Stomach (tissue), 9 donors: ENCODE data around the gene DDX43. TPM values are rescaled to one million over a fixed set of nuclear protein-coding genes. Genes with fewer than 3 reads are reported as not detected.

Experiments used
- DNase-seq, 2 donors: peaks; one replicate each; pipeline versions ENCODE4 v3.0.0 to v3.0.0-alpha.2; 2013 to 2019
- H3K27ac ChIP-seq, 5 donors: fragments of 200-600 bp in 4 of 5; sonication (generic) in 4 of 5; one replicate each; pipeline ENCODE4 v1.5.1; 2013 to 2019; ENCODE audit warnings: mild to moderate bottlenecking in 1 of 5, moderate library complexity in 1 of 5
- H3K27me3 ChIP-seq, 3 donors: fragments of 200-600 bp; sonication (generic); one replicate each; pipeline ENCODE4 v1.5.1; 2017 to 2019; ENCODE audit warnings: mixed run types in 1 of 3
- H3K36me3 ChIP-seq, 4 donors: fragments of 200-600 bp; sonication (generic); 1 replicate in 3 of 4; 2 replicates in 1 of 4; pipeline ENCODE4 v1.5.1; 2016 to 2019
- H3K4me1 ChIP-seq, 4 donors: fragments of 200-600 bp; sonication (generic); one replicate each; pipeline ENCODE4 v1.5.1; 2016 to 2019
- H3K4me3 ChIP-seq, 4 donors: fragments of 200-600 bp; sonication (generic) in 3 of 4; one replicate each; pipeline ENCODE4 v1.5.1; 2016 to 2019; ENCODE audit warnings: mild to moderate bottlenecking in 1 of 4
- H3K9me3 ChIP-seq, 4 donors: fragments of 200-600 bp; sonication (generic); one replicate each; pipeline ENCODE4 v1.5.1; 2016 to 2019
- CTCF ChIP-seq, 7 experiments: fragments of 450-650 bp in 4 of 7; fragments of 200-600 bp in 3 of 7; sonication (generic) in 3 of 7; IDR thresholded peaks; one replicate each; pipeline ENCODE4 v1.5.1; 2016 to 2019; ENCODE audit warnings: antibody characterized with exemption in 7 of 7, control low read depth in 2 of 7, mild to moderate bottlenecking in 1 of 7
- POLR2AphosphoS5 ChIP-seq, 3 donors: sonication (generic); formaldehyde crosslinking; IDR thresholded peaks; one replicate each; pipeline ENCODE4 v1.6.1; 2016; ENCODE audit warnings: antibody characterized with exemption in 3 of 3
- WGBS, 5 donors: extraction: QIAGEN DNeasy Blood & Tissue Kit in 3 of 5; methylation state at CpG; one replicate each; pipeline versions ENCODE4 v1.1.5 to v1.1.7; 2013 to 2018; 5-methylcytosine and 5-hydroxymethylcytosine counted together
- intact Hi-C: fragments of 100-400 bp; cut with DNase I; formaldehyde crosslinking; loops from one replicate; pipeline ENCODE4 v1.15.1; 2023; ENCODE audit warnings: low total_unique reads
- polyA plus RNA-seq, 3 donors: library from polyadenylated mRNA; stranded (reverse); fragments of 200-250 nt; gene quantifications; one replicate each; pipeline ENCODE4 v1.2.3, GENCODE V29; 2013
- small RNA-seq, 4 donors: library from RNA; depleted of rRNA; stranded (forward); fragments of <200 nt; gene quantifications; one replicate each; pipeline ENCODE3, GENCODE V24; 2016
- total RNA-seq, 5 donors: library from RNA; depleted of rRNA; stranded (reverse); fragments of >200 nt; gene quantifications; one replicate each; pipeline versions ENCODE4 v1.1.0 to v1.2.3, GENCODE V29; 2014 to 2016
- donor health status: healthy with polysubstance abuse.
- donor health status: Bipolar disorder and iron deficiency.
- donor health status: healthy.

Gene DDX43
- total and polyA plus RNA-seq, 8 donors: 0.62 to 24.9 (median 2.7) TPM; not detected in 1

GRCh38 chr6:73461537-73462350 lies 67.1 kb downstream of the DDX43 start, which contains the start of gene MTO1:
MTO1 (plus strand) TSS chr6:73461737; CDS start chr6:73461855, 118 bp downstream.
- intact Hi-C loops: no loop called here
- H3K4me1 ChIP-seq: peaks cover 16 to 46% (median 25%) of the 10 kb centered on the region in 4 donors
- DNase-seq: peak; percentile 91 to 96
- H3K27ac ChIP-seq: peak within 1 kb of the TSS; percentile 86 to 98 (median 92)
- H3K27me3 ChIP-seq: no peaks in the 10 kb centered on the region
- H3K9me3 ChIP-seq: no peaks in the 10 kb centered on the region
- peak within 1 kb of the TSS; percentile 60 to 92 (median 80) for H3K4me3 ChIP-seq
- 0 to 1% (median 0%) methylated on average over 34 to 55 of the region's 55 CpGs for WGBS, 5 donors
- peak; percentile 77 to 88 (median 82) for TF ChIP-seq POLR2AphosphoS5 (IDR thresholded peaks at IDR 0.05)
- TF ChIP-seq CTCF (IDR thresholded peaks at IDR 0.05): no peak
- peaks cover 5 to 20% (median 15%) of the 10 kb centered on the region in 4 donors for H3K36me3 ChIP-seq

Small RNA genes lying within 50 kb of the gene (small RNA-seq; reads per million reads assigned to genes)
- gene RNU6-975P (0 reads per million in 4 donors), gene RPL39P3 (0 reads per million in 4 donors)

Other genes starting within 250 kb of the DDX43 start
- gene KHDC1L, start 169.3 kb upstream of the DDX43 start, total RNA-seq: not detected
- under 1 TPM in 1 of 3 donors, not detected in 2; 0.23 TPM for gene KHDC1L, start 169.3 kb upstream of the DDX43 start, polyA plus RNA-seq
- gene KHDC1, start 131.6 kb upstream of the DDX43 start, total RNA-seq: 10 to 100 TPM in 1 of 5 donors, 1 to 10 TPM in 3, not detected in 1; 1.8 to 18.7 (median 3.5) TPM
- gene KHDC1, start 131.6 kb upstream of the DDX43 start, polyA plus RNA-seq: 1 to 10 TPM in 1 of 3 donors, under 1 TPM in 2; 0.62 to 3.1 (median 0.76) TPM
- gene DPPA5, start 40.6 kb upstream of the DDX43 start, total RNA-seq: not detected
- not detected for gene DPPA5, start 40.6 kb upstream of the DDX43 start, polyA plus RNA-seq
- gene KHDC3L, start 32.2 kb upstream of the DDX43 start, total RNA-seq: not detected
- gene KHDC3L, start 32.2 kb upstream of the DDX43 start, polyA plus RNA-seq: not detected
- gene OOEP, start 24.9 kb upstream of the DDX43 start, total RNA-seq: not detected
- under 1 TPM in 1 of 3 donors, not detected in 2; 0.18 TPM for gene OOEP, start 24.9 kb upstream of the DDX43 start, polyA plus RNA-seq
- gene CGAS, start 57.5 kb downstream of the DDX43 start, total RNA-seq: 1 to 10 TPM in 4 of 5 donors, not detected in 1; 1.7 to 8.1 (median 3.9) TPM
- gene CGAS, start 57.5 kb downstream of the DDX43 start, polyA plus RNA-seq: 1 to 10 TPM; 1.8 to 4.3 (median 2.1) TPM
- gene MTO1, start 66.9 kb downstream of the DDX43 start, total RNA-seq: 10 to 100 TPM in 4 of 5 donors, 1 to 10 TPM in 1; 3.2 to 53.7 (median 19.1) TPM
- 10 to 100 TPM in 1 of 3 donors, 1 to 10 TPM in 2; 7.8 to 11.6 (median 8.9) TPM for gene MTO1, start 66.9 kb downstream of the DDX43 start, polyA plus RNA-seq
- over 10,000 TPM in 1 of 5 donors, 1,000 to 10,000 TPM in 4; 3,004 to 19,399 (median 6,187) TPM for gene EEF1A1, start 126.2 kb downstream of the DDX43 start, total RNA-seq
- over 10,000 TPM in 2 of 3 donors, 1,000 to 10,000 TPM in 1; 8,307 to 12,295 (median 10,016) TPM for gene EEF1A1, start 126.2 kb downstream of the DDX43 start, polyA plus RNA-seq